ENCODE data around the gene TMEM271.
A peak's percentile ranks its signal among the peaks of the same experiment; 100 is the strongest.

The TMEM271 gene

DNA sequence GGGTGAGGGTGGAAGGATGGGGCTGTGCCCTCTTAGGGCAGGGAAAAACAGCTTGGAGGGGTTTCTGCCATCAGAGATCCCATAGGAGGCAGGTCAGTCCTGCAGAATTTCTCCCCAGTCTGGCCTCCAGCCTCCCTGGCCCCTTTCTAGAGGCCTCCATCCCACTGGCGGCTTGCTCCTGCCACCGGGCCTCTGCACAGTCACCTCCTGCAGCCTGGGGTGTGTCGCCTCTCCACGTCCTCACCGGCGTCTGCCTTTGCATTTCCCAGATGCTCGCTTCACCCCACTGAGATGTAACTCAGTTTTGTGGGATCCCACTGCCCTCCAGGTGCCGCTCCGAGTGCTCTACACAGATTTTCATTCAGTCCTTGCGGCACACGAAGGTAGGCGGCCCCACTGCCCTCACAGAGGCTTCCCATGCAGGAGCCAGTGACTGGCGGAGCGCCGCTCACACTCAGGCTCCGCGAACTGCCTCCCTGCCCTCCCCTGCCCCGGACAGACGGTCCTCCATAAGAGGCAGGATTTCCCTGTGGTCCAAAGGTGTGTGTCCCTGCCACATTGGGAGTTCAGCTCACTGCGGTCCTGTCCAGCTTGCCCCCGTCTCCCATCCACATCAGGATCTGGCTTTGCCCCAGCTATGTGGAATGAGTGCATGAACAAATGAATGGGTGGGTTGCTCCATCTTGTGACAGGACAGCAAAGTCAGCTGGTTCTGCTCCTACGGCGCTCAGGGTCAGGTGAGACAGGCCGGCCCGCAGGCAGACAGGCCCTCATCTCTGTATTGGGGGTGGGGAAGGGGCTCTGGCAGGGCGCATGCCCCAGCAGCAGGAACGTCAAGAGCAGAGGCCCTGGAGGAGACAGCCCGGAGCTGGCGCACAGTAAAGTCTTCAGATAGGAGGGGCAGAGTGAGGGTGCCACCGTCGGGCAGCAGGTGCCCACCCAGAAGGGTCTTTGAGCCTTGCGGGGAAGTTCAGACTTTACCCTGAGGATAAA, 2.7 kb upstream of the TMEM271 start:
- H3K9me3 ChIP-seq (ENCODE audit: severe bottlenecking) = peaks cover 16% of the 10 kb centered on the region
- no peak overlapping the region for H3K4me3 ChIP-seq (ENCODE audit: low read depth, low read length)
- no peak overlapping the region for H3K27ac ChIP-seq
- H3K36me3 ChIP-seq = no peaks in the 10 kb centered on the region
- DNase-seq = no peak
- H3K27me3 ChIP-seq (ENCODE audit: insufficient read depth, low read depth, severe bottlenecking) = no peaks in the 10 kb centered on the region
- TF ChIP-seq, protein P1, sequence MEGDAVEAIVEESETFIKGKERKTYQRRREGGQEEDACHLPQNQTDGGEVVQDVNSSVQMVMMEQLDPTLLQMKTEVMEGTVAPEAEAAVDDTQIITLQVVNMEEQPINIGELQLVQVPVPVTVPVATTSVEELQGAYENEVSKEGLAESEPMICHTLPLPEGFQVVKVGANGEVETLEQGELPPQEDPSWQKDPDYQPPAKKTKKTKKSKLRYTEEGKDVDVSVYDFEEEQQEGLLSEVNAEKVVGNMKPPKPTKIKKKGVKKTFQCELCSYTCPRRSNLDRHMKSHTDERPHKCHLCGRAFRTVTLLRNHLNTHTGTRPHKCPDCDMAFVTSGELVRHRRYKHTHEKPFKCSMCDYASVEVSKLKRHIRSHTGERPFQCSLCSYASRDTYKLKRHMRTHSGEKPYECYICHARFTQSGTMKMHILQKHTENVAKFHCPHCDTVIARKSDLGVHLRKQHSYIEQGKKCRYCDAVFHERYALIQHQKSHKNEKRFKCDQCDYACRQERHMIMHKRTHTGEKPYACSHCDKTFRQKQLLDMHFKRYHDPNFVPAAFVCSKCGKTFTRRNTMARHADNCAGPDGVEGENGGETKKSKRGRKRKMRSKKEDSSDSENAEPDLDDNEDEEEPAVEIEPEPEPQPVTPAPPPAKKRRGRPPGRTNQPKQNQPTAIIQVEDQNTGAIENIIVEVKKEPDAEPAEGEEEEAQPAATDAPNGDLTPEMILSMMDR (IDR thresholded peaks at IDR 0.05; ENCODE audit: low read depth, low read length) = no peak

- Histone ChIP-seq H3K27me3 (ENCODE audit: insufficient read depth, low read depth, severe bottlenecking) (no peaks in the 10 kb centered on the region), H3K4me3 (ENCODE audit: low read depth, low read length) (no peak overlapping the region)
- TF ChIP-seq, protein P1 (IDR thresholded peaks at IDR 0.05; ENCODE audit: low read depth, low read length) = no peak
Measured at GRCh38 chr4:577499-578450, 1.7 kb upstream of the TMEM271 start.

DNA sequence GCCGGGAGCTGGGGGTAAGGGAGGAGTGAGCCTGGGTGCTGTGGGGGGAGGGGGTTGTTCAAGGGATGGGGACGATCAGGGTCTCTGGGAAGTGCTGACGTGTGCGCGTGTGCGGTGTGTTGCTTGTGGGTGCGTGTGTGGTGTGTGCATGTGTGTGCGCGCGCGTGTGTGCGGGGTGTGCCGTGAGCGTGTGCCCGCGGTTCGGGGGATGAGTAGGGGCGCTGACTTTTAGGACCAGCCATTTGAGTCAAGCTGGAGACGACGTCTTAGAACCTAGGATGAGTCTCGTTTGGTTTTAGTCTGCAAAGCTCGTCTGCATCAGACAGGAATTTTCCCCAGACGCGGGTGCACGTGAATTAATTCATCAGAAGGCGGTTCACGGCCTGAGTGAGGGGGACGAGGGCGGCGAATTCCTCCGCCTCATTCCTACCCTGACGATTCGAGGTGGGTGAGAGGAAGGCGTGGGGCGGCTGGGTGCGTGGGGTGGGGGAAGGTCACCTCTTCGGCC, 950 bp upstream of the TMEM271 start:
- H3K4me3 ChIP-seq (ENCODE audit: low read depth, low read length) = no peak overlapping the region
- H3K36me3 ChIP-seq = no peaks in the 10 kb centered on the region
- H3K9me3 ChIP-seq (ENCODE audit: severe bottlenecking) = peaks cover 5% of the 10 kb centered on the region
- H3K27ac ChIP-seq = no peak overlapping the region
- DNase-seq = peak; percentile 33
- TF ChIP-seq, protein P1 (IDR thresholded peaks at IDR 0.05; ENCODE audit: low read depth, low read length) = no peak
- no peaks in the 10 kb centered on the region for H3K27me3 ChIP-seq (ENCODE audit: insufficient read depth, low read depth, severe bottlenecking)

More at GRCh38 chr4:577499-578450, 1.7 kb upstream of the TMEM271 start:
- Histone ChIP-seq H3K36me3 (no peaks in the 10 kb centered on the region), H3K27ac (no peak overlapping the region), H3K9me3 (ENCODE audit: severe bottlenecking) (peaks cover 7% of the 10 kb centered on the region)
- DNase-seq = no peak

- H3K27ac ChIP-seq = peak overlapping the region; percentile 66
- H3K27me3 ChIP-seq (ENCODE audit: insufficient read depth, low read depth, severe bottlenecking) = no peaks in the 10 kb centered on the region
- H3K4me3 ChIP-seq (ENCODE audit: low read depth, low read length) = peak overlapping the region; percentile 47
- no peaks in the 10 kb centered on the region for H3K36me3 ChIP-seq
- DNase-seq = peak; percentile 44
- TF ChIP-seq, protein P1 (IDR thresholded peaks at IDR 0.05; ENCODE audit: low read depth, low read length) = no peak
- H3K9me3 ChIP-seq (ENCODE audit: severe bottlenecking) = no peaks in the 10 kb centered on the region
Measured at GRCh38 chr4:575281-576141, 584 bp downstream of the TMEM271 start.
